Stimulated activated CD4-positive, alpha-beta T cell treated with anti-CD3 and anti-CD28 coated beads, Interleukin-4, amount 100 ng/mL, for 48 hours (primary cell): Measurements from ENCODE around the gene HGS.

Source experiments
- DNase-seq, 2 donors: peaks; one replicate each; pipeline ENCODE4 v3.0.0-alpha.2; 2020; ENCODE audit warnings: low read depth in 2 of 2

The HGS gene

DNA sequence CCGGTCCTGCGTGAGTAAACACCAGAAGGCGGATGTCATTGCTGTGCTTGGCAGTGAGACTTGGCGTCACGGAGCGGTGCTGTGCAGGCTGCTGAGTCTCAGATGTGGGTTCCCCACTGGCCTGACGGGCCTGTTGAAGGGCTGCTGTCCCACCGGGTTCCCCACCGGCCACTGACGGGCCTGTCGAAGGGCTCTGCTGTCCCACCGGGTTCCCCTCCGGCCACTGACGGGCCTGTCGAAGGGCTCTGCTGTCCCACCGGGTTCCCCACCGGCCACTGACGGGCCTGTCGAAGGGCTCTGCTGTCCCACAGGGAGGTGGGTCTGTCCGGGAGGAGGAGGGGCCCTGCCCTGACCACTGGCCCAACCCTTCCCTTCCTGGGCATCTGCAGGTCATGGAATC, 2.8 kb downstream of the HGS start:
- no peak for DNase-seq

DNA sequence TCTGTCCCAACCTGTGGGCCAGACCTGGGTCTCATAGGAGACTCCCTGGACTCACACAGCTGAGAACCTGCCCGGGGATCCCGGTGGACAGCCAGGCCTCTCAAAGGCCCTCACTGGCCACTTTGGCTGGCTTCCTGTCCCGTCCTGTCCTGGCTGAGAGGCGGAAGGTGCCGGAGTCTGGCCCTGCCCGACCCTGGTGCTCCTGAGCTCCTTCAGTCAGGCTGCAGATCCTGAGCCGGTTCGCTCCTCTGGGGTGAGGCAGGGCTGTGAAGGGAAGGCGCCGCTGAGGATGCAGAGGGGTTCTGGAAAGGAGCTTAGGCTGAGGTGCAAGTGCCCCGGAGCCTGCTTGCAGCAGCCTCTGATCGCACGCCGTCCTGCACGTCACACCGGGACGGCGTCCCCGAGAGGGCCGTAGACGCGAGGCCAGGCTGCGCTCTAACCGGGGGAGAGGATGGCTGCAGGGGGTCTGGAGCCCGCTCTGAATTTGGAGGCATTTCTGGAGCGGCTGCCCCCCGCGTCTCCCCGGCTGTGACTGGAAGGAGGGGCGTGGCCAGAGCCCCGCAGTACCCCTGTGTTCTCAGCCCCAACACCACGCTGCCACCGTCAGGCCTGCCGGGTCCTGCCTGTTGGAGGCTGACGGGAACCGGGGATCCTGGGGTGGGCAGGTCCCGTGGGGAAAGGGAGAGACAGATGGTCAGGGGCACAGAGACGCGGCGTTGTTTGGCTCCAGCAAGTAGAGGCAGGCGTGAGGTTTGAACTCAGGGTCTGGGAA, 4.1 kb downstream of the HGS start:
- no peak for DNase-seq

DNA sequence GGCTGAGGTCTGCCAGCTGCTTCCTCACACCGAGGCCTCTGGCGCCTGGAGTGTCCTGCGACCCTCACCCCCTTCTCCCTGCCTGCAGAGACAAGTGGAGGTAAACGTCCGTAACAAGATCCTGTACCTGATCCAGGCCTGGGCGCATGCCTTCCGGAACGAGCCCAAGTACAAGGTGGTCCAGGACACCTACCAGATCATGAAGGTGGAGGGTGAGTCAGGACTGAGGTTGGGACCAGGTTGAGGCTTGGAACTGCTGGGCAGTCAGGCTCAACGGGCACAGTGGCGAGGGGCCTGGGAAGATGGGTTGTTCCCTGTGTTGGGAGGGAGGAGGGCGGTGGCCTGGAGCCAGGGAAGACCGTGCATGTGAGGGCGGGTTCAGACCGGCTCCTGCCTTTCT, 4.8 kb downstream of the HGS start:
- no peak for DNase-seq

DNA sequence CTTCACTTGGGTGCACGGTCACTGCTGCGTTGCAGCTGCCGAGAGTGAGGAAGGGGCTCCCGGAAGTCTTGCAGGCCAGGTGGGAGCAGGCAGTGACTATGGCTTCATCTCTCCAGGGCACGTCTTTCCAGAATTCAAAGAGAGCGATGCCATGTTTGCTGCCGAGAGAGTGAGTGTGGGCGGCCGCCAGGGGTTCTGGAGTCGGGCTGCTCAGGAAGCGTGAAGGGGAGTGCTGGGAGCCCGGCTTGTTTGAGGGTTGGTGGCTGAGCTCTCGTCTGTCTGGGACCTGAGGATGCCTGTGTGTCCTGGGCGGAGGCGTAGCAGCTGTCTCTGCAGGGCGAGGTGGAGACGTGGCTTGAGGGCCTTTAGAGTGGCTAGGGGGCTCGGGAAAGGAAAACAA, 6.3 kb downstream of the HGS start:
- DNase-seq: no peak

DNA sequence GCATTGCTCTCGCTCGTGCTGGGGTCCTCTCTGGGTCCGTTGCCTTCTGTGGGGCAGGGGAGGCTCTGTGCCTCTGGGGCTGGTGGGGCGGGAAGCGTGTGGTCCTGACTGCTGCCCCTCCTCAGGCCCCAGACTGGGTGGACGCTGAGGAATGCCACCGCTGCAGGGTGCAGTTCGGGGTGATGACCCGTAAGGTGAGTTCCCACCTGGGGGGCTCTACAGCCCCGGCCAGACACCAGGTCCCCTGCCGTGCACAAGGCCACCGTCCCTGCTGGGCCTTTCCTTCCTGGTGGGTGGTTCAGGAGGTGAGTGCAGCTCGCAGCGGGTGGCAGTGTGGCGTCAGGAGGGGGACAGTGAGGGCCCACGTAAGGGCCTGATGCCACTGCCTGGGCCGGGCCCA, 6.7 kb downstream of the HGS start:
- no peak for DNase-seq

DNA sequence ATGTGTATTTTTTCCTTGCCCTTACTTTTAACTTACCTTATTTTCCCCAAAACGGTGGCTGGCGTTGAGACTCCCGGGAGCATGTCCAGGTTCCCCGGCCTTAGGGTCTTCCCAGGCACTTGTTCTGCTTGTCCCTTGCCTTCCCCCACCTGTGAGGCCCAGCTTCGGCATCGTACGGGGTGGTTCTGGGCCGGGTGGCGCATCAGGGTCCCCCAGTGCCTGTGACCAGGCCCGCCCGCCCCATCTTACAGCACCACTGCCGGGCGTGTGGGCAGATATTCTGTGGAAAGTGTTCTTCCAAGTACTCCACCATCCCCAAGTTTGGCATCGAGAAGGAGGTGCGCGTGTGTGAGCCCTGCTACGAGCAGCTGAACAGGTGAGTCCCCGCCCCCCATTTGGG, 7.4 kb downstream of the HGS start:
- DNase-seq: no peak

DNA sequence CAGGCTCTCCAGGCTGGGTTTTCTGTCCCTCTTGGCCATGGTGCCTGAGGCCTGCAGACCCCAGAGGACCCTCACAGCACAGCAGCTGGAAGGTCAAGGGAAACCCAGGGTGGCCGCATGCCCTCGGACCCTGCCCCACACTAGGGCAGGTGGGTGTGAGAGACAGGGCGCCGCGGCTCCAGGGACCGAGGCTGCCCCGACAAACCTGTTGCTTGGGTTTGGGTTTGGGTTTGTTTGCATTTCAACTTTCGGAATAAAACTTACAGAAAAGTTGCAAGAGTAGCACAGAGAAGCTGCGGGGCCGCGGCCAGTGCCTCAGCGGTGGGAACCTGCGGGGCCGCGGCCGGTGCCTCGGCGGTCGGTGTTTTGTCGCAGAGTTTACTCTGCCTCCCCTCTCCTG, 7.8 kb downstream of the HGS start:
- DNase-seq: no peak

DNA sequence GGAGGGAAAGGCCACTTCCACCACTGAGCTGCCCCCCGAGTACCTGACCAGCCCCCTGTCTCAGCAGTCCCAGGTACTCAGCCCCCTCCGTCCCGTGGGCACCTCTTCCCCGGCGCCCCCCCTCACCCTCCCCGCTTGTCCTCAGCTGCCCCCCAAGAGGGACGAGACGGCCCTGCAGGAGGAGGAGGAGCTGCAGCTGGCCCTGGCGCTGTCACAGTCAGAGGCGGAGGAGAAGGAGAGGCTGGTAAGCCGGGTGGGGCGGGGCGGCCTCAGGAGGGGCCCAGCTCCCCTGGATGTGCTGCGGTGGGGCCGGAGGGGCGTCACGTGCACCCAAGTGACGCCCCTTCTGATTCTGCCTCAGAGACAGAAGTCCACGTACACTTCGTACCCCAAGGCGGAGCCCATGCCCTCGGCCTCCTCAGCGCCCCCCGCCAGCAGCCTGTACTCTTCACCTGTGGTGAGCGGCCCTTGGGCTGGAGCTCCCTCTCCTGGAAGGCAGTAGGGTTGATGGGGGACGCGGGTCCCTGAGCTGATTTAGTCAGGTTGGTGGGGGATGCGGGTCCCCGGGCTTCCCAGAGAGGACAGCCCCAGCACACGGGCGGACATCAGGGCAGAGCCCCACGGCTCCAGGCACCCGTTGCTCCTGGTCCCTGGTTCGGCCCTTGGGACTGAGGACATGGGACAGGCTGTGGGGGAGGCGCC, 9.8 kb downstream of the HGS start:
- no peak for DNase-seq

DNA sequence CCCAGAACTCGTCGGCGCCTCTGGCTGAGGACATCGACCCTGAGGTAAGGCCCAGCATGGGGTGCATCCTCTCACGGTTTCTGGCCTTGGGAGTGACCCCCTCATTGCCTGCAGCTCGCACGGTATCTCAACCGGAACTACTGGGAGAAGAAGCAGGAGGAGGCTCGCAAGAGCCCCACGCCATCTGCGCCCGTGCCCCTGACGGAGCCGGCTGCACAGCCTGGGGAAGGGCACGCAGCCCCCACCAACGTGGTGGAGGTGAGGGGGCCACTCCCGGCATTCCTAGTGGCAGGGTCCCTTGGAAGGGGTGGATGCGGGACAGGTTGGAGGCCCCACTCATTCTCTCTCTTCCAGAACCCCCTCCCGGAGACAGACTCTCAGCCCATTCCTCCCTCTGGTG, 11.0 kb downstream of the HGS start:
- DNase-seq: no peak

DNA sequence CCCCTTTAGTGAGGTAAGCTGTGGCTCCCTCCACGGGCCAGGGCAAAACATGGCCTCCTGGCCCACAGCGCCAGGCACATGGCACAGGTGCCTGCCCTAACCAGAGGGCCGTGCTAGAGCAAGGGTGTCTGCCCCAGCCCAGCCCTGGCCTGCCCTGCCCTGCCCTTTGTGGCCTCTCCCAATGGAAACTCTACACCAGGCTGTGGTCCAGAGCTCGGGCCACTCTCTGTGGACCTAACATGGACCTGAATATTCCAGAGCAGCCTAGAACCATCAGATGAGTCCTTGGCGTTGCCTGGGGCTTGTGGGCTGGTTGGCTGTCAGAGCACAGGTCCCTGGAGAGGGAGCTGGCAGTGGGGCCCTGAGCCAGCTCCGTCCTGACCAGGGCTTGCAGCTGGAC, 11.4 kb downstream of the HGS start:
- no peak for DNase-seq

DNA sequence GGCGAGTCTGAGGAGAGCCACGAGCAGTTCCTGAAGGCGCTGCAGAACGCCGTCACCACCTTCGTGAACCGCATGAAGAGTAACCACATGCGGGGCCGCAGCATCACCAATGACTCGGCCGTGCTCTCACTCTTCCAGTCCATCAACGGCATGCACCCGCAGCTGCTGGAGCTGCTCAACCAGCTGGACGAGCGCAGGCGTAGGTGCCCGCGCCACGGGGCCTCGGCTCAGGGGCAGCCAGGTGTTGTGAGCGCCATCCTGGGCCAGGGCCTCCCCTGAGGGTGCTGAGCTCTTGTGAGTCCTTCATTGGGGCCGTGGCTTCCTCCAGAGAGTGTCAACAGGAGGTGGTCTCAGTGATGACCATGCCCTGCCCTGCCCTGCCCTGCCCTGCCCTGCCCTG, 12.0 kb downstream of the HGS start:
- DNase-seq: no peak

DNA sequence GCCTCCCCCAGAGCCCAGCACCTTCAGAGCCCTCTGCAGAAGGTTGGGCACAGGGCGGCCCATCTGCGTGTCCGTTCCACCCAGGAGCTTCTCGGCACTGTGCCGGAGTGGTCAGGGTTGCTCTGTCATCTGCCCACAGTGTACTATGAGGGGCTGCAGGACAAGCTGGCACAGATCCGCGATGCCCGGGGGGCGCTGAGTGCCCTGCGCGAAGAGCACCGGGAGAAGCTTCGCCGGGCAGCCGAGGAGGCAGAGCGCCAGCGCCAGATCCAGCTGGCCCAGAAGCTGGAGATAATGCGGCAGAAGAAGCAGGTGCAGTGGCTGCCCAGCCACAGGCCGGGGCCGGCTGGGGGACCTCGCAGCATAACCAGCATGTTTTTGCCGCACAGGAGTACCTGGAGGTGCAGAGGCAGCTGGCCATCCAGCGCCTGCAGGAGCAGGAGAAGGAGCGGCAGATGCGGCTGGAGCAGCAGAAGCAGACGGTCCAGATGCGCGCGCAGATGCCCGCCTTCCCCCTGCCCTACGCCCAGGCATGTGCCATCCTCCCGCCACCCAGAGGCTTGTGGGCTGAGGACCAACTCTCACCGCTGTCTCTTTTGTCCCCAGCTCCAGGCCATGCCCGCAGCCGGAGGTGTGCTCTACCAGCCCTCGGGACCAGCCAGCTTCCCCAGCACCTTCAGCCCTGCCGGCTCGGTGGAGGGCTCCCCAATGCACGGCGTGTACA, 12.6 kb downstream of the HGS start:
- no peak for DNase-seq

DNA sequence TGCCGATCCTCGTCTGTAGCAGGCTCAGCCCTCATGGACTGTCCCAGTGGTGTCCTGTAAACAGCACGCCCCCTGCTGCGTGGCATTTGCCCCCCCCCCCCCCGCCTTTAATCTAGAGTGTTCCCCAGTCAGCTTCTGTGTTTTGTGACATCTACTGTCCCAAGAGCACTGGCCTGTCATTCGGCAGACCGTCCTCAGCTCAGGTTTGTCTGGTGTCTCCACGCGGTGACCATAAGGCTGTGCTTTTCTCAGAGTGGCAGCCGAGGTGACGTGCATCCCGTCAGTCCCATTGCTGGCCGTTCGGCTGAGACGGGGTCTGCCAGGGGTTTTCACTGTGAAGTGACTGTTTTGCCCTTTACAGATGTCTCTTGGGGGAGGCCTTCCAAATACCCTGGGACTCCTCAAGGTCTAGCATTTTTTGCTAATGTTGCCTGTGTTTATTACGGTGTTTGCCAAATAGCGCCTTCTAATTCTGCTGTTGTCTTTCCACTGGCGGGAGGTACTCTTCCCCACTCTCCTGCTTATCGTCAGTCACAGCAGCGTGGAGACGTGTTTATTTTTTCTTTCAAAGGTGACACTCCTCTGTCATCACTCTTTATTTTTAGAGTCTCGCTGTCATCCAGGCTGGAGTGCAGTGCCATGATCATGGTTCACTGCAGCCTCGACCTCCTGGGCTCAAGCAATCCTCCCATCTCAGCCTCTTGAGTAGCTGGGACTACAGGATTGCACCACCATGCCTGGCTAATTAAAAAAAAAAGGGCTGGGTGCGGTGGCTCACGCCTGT, 13.6 kb downstream of the HGS start:
- no peak for DNase-seq

DNA sequence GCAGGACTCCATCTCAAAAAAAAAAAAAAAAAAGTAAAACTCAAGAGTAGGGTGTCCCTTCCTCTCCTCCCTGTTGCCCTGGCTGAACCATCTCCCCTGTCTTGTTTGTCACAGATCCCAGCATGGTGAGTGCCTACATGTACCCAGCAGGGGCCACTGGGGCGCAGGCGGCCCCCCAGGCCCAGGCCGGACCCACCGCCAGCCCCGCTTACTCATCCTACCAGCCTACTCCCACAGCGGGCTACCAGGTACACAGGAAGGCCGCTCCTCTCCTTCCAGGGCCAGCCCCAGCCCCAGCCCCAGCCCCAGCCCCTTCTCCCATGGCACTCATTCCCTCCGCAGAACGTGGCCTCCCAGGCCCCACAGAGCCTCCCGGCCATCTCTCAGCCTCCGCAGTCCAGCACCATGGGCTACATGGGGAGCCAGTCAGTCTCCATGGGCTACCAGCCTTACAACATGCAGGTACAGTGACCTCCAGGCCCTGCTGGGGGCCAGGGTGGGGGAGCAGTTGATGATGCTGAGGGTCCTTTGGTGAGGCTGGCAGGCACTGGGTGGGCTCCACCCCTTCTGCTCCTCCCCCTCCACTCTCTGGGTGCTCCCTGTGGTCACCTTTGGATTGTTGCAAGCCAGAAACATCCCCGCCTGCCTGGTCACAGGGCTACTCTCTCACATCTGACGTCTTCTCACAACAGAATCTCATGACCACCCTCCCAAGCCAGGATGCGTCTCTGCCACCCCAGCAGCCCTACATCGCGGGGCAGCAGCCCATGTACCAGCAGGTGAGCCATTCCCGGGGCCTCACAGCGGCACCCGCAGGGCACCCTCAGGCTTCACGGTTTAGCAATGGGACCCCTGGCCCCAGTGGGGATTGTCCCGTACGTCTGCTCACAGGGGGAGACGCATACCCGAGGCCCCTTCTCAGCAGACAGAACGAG, 16.8 kb downstream of the HGS start:
- DNase-seq: no peak

DNA sequence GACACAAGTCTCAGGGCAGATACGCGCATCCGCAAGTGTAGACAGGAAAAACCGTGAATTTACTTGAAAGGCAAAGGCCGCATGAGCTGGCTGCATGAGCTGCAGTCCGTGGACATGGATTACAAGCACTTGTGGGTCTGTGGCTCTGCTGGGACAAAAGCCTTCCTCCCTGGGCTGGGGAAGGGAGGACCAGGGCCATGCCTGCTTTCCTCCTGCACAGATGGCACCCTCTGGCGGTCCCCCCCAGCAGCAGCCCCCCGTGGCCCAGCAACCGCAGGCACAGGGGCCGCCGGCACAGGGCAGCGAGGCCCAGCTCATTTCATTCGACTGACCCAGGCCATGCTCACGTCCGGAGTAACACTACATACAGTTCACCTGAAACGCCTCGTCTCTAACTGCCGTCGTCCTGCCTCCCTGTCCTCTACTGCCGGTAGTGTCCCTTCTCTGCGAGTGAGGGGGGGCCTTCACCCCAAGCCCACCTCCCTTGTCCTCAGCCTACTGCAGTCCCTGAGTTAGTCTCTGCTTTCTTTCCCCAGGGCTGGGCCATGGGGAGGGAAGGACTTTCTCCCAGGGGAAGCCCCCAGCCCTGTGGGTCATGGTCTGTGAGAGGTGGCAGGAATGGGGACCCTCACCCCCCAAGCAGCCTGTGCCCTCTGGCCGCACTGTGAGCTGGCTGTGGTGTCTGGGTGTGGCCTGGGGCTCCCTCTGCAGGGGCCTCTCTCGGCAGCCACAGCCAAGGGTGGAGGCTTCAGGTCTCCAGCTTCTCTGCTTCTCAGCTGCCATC, 17.7 kb downstream of the HGS start:
- DNase-seq: no peak

DNA sequence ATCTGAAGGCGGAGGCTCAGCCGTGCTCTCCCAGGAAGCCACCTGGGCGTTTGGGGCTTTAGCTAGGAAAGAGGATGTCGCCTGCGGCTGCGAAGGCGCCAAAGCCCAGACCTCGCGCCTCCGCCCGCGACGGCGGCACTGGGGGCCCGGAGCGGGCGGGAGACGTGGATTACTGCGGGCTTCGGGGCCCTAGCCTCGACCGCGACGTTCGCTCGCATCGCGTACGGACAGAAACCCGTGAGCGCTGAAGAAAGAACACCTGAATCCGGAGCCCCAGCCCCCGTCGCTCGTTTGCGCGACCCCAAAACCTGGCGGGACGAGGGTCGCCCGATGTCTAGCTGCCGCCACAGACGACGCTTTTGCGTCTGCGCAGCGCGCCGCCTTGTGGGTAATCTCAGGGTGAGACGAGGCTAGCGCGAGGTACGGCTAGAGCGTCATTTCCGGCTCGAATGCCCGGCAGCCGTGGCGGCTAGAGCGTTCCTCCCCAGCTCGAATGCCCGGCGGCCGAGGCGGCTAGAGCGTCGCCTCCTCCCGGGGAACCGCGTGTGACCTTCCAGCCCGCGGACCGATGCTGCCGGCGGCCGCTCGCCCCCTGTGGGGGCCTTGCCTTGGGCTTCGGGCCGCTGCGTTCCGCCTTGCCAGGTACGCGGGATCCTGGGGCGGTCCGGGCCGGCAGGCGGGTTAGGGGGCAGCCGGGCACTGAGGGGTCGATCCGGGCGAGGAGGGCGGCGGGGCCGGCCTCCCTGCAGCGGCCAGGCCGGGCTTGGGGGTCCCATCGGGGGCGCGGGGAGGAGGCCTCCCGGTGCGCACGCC, 19.3 kb downstream of the HGS start, which contains the start of gene MRPL12:
Gene MRPL12, plus strand, starts transcription at position 434 of the 813 bp plus-strand sequence. Its CDS starts 135 bp downstream, at position 569.
- DNase-seq: peak; percentile 82 to 90

DNA sequence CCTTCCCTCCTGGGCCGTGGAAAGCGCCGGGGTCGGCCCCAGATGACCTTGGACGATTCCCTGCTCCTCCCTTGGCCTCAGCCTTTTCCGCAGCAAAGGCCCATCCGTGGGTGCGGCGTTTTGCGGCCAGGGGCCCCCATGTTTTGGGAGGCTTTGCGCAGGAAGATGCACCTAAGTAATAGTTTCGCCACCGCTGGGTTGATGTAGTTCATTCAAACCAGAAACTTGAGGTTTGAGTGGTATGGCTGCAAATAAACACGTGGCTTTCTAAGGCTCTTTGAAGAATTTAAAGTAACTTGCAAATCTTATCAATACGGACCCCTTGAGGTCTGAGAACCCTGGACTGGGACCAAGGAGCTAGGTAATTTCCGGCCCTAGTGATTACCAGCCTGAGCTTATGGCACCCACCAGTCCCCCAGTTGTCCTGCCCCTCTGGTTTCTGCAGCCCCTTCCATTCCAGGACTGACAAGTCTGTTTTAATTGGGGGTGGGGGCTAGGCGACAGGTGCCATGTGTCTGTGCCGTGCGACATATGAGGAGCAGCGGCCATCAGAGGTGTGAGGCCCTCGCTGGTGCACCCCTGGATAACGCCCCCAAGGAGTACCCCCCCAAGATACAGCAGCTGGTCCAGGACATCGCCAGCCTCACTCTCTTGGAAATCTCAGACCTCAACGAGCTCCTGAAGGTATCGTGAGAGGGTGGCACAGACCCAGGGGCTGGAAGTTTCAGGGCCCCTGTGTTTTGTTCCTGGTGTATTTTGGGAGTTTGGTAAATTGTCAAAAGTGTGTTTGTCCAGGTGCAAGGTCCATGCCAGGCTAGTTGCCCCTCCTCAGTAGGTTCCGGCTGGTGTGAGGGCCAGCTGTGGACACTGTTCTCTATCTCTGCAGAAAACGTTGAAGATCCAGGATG, 20.2 kb downstream of the HGS start:
- no peak for DNase-seq
